ENCODE results near the gene CAPN7.

- TF ChIP-seq GATA2 (IDR thresholded peaks at IDR 0.05; ENCODE audit: low read depth, low read length) (no peak), GATA3 (IDR thresholded peaks at IDR 0.05; ENCODE audit: low read depth, low read length) (no peak)
Observed at GRCh38 chr3:15290736-15291135, 84.7 kb downstream of the CAPN7 start.

Measured in SH-SY5Y (cell line).